Nephron progenitor cell (in vitro differentiated cells): ENCODE results near the gene TMEM132C.
"Not testable (repeated sequence)": the region's sequence is repeated elsewhere in the genome, so short reads cannot be mapped to it uniquely, and the experiment has no call there.

Source experiments
- DNase-seq: peaks from one replicate; pipeline ENCODE4 v3.0.0; 2021
- H3K27ac Mint-ChIP-seq: 2 replicates; pipeline ENCODE4 v1.8.0; 2021; ENCODE audit warnings: mild to moderate bottlenecking, moderate library complexity, mixed read lengths
- H3K27me3 Mint-ChIP-seq: 2 replicates; pipeline ENCODE4 v1.8.0; 2021; ENCODE audit warnings: mild to moderate bottlenecking, low read depth, mixed read lengths; ENCODE audit not compliant: poor library complexity
- H3K36me3 Mint-ChIP-seq: 2 replicates; pipeline ENCODE4 v1.8.0; 2021; ENCODE audit warnings: low read depth, mixed read lengths
- H3K4me1 Mint-ChIP-seq: 2 replicates; pipeline ENCODE4 v1.8.0; 2021; ENCODE audit warnings: mixed read lengths
- H3K4me3 Mint-ChIP-seq: 2 replicates; pipeline ENCODE4 v1.8.0; 2021; ENCODE audit warnings: mild to moderate bottlenecking, moderate library complexity, mixed read lengths
- H3K9me3 Mint-ChIP-seq: 2 replicates; pipeline ENCODE4 v1.8.0; 2021; ENCODE audit warnings: mild to moderate bottlenecking, moderate library complexity, mixed read lengths
- CTCF ChIP-seq: fragments of 200-600 bp; sonication (generic); IDR thresholded peaks from 2 replicates; pipeline ENCODE4 v1.5.0; 2021; ENCODE audit warnings: antibody characterized with exemption

The TMEM132C gene

GRCh38 chr12:128245121-128245520, 21.8 kb upstream of the TMEM132C start:
- no peak for TF ChIP-seq CTCF
- H3K27me3 Mint-ChIP-seq, result peaks cover 5% of the 10 kb centered on the region
- no peaks in the 10 kb centered on the region for H3K36me3 Mint-ChIP-seq
- H3K4me1 Mint-ChIP-seq, result peaks cover 20% of the 10 kb centered on the region
- peaks cover 28% of the 10 kb centered on the region for H3K9me3 Mint-ChIP-seq
- no peak for DNase-seq
- H3K4me3 Mint-ChIP-seq, result no peak overlapping the region
- H3K27ac Mint-ChIP-seq, result no peak overlapping the region

- H3K36me3 Mint-ChIP-seq, result no peaks in the 10 kb centered on the region
- no peak overlapping the region for H3K4me3 Mint-ChIP-seq
- no peak for TF ChIP-seq CTCF
- H3K27ac Mint-ChIP-seq, result no peak overlapping the region
- DNase-seq, result no peak
- peaks cover 20% of the 10 kb centered on the region for H3K4me1 Mint-ChIP-seq
- peaks cover 28% of the 10 kb centered on the region for H3K9me3 Mint-ChIP-seq
- peaks cover 5% of the 10 kb centered on the region for H3K27me3 Mint-ChIP-seq
Observed at GRCh38 chr12:128245905-128246304, 21.1 kb upstream of the TMEM132C start.

- H3K4me1 Mint-ChIP-seq, result peaks cover 20% of the 10 kb centered on the region
- DNase-seq, result no peak
- no peak for TF ChIP-seq CTCF
- H3K9me3 Mint-ChIP-seq, result peaks cover 29% of the 10 kb centered on the region
- H3K27me3 Mint-ChIP-seq, result peaks cover 5% of the 10 kb centered on the region
- H3K27ac Mint-ChIP-seq, result no peak overlapping the region
- no peak overlapping the region for H3K4me3 Mint-ChIP-seq
- H3K36me3 Mint-ChIP-seq, result no peaks in the 10 kb centered on the region
Observed at GRCh38 chr12:128250096-128250495, 16.9 kb upstream of the TMEM132C start.

GRCh38 chr12:128253829-128254228, 13.1 kb upstream of the TMEM132C start:
- peaks cover 16% of the 10 kb centered on the region for H3K4me1 Mint-ChIP-seq
- not testable (repeated sequence) for H3K9me3 Mint-ChIP-seq, H3K36me3 Mint-ChIP-seq, H3K27ac Mint-ChIP-seq, H3K27me3 Mint-ChIP-seq, H3K4me3 Mint-ChIP-seq, DNase-seq

GRCh38 chr12:128258866-128259555, 8.0 kb upstream of the TMEM132C start:
- H3K27ac Mint-ChIP-seq, result no peak overlapping the region
- TF ChIP-seq CTCF, result no peak
- H3K27me3 Mint-ChIP-seq, result peaks cover 4% of the 10 kb centered on the region
- H3K4me1 Mint-ChIP-seq, result peaks cover 21% of the 10 kb centered on the region
- peaks cover 7% of the 10 kb centered on the region for H3K36me3 Mint-ChIP-seq
- peak overlapping the region; percentile 33 for H3K4me3 Mint-ChIP-seq
- H3K9me3 Mint-ChIP-seq, result peaks cover 14% of the 10 kb centered on the region
- DNase-seq, result no peak

- DNase-seq, result peak; percentile 76
- Mint-ChIP-seq H3K4me3 (peak overlapping the region; percentile 33), H3K27ac (no peak overlapping the region), H3K27me3 (peaks cover 4% of the 10 kb centered on the region), H3K4me1 (peaks cover 21% of the 10 kb centered on the region), H3K36me3 (peaks cover 12% of the 10 kb centered on the region), H3K9me3 (peaks cover 20% of the 10 kb centered on the region)
- TF ChIP-seq CTCF, result peak; percentile 89
Observed at GRCh38 chr12:128259556-128260070, 7.4 kb upstream of the TMEM132C start.
